Measurements from ENCODE around the gene TCF12. TPM values are rescaled to one million over a fixed set of nuclear protein-coding genes. Genes with fewer than 3 reads are reported as not detected.

The TCF12 gene
- total RNA-seq, 1 donor from 2014 or later, result 194 TPM

DNA sequence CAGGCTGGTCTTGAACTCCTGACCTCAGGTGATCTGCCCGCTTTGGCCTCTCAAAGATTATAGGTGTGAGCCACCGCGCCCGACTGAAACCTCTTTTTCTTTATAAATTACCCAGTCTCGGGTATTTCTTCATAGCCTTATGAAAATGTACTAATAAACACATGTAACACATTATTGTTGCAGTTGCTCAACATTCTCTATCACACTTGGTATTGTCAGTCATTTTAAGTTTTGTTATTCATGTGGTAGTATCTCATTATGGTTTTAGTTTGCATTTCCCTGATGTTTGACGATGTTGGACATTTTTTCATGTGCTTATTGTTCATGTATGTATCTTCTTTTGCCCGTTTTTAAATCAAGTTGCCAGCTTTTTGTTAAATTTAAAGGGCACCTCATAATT lies 109.7 kb downstream of the TCF12 start:
- no peaks in the 10 kb centered on the region for H3K27me3 Mint-ChIP-seq (ENCODE audit: low read depth)
- no peak overlapping the region for H3K4me3 Mint-ChIP-seq
- DNase-seq (ENCODE audit: low spot score in 2 of 2, unreplicated experiment in 2 of 2), result no peak
- TF ChIP-seq, protein P1, sequence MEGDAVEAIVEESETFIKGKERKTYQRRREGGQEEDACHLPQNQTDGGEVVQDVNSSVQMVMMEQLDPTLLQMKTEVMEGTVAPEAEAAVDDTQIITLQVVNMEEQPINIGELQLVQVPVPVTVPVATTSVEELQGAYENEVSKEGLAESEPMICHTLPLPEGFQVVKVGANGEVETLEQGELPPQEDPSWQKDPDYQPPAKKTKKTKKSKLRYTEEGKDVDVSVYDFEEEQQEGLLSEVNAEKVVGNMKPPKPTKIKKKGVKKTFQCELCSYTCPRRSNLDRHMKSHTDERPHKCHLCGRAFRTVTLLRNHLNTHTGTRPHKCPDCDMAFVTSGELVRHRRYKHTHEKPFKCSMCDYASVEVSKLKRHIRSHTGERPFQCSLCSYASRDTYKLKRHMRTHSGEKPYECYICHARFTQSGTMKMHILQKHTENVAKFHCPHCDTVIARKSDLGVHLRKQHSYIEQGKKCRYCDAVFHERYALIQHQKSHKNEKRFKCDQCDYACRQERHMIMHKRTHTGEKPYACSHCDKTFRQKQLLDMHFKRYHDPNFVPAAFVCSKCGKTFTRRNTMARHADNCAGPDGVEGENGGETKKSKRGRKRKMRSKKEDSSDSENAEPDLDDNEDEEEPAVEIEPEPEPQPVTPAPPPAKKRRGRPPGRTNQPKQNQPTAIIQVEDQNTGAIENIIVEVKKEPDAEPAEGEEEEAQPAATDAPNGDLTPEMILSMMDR (IDR thresholded peaks at IDR 0.05; ENCODE audit: unreplicated experiment), result no peak
- peaks cover 36% of the 10 kb centered on the region for H3K4me1 Mint-ChIP-seq
- peaks cover 3% of the 10 kb centered on the region for H3K36me3 Mint-ChIP-seq
- no peak overlapping the region for H3K27ac Mint-ChIP-seq
- no peaks in the 10 kb centered on the region for H3K9me3 Mint-ChIP-seq

DNA sequence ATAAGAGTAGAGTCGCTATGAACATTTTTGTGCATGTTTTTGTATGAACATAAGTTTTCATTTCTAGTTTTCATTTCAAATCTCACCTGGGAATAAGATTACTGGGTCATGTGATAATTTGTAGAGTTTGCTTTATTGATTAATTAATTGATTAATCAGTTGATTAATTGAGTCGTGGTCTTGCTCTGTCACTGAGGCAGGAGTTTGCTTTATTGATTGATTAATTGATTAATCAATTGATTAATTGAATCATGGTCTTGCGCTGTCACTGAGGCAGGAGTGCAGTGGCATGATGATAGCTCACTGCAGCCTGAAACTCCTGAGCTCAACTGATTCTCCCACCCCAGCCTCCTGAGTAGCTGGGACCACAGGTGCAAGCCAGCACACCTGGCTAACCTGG lies 111.6 kb downstream of the TCF12 start:
- no peaks in the 10 kb centered on the region for H3K9me3 Mint-ChIP-seq
- H3K4me1 Mint-ChIP-seq, result peaks cover 33% of the 10 kb centered on the region
- H3K4me3 Mint-ChIP-seq, result no peak overlapping the region
- no peak for DNase-seq (ENCODE audit: low spot score in 2 of 2, unreplicated experiment in 2 of 2)
- H3K36me3 Mint-ChIP-seq, result no peaks in the 10 kb centered on the region
- no peak overlapping the region for H3K27ac Mint-ChIP-seq
- no peaks in the 10 kb centered on the region for H3K27me3 Mint-ChIP-seq (ENCODE audit: low read depth)
- TF ChIP-seq, protein P1 (IDR thresholded peaks at IDR 0.05; ENCODE audit: unreplicated experiment), result no peak

DNA sequence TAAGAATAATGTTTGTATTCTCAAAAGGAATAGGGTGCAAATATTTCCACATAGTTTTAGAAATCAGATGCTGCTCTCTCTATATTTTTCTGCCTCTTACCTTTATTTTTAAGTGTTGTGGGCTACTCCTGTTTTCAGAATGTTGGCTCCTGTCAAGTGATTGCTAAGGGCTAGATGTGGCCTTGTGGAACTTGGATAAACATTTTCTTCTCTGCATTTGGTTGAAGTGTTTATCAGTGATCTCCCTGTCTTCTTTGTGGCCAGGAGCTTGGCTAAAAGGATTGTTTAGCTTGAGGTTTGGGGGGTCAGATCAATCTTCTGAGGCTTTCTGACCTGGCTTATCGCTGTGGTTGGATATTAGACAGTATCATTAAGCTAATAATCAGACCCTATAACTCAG lies 112.6 kb downstream of the TCF12 start:
- Mint-ChIP-seq H3K36me3 (no peaks in the 10 kb centered on the region), H3K9me3 (no peaks in the 10 kb centered on the region), H3K4me1 (peaks cover 26% of the 10 kb centered on the region), H3K27me3 (ENCODE audit: low read depth) (no peaks in the 10 kb centered on the region), H3K27ac (peak overlapping the region; percentile 80), H3K4me3 (no peak overlapping the region)
- TF ChIP-seq, protein P1 (IDR thresholded peaks at IDR 0.05; ENCODE audit: unreplicated experiment), result no peak
- no peak for DNase-seq (ENCODE audit: low spot score in 2 of 2, unreplicated experiment in 2 of 2)

DNA sequence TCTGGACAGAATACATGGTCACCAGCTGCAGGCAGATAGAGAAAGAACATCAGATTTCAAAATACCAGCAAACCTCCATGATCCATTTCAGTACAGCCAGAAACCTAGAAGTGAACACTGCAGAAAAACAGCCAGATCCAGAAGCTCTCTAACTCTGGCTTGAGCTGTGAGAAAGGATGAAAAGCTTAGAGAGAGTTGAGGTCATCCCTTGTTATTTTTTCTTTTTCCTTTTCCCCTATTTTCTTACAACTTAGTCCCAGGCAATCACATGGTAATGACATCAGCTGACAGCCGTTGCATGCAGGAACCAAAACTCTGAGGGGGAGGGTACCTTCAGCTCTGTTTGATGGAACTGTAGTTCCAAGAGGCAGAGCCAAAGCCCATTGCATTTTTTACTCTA lies 113.2 kb downstream of the TCF12 start:
- TF ChIP-seq, protein P1 (IDR thresholded peaks at IDR 0.05; ENCODE audit: unreplicated experiment), result no peak
- H3K4me3 Mint-ChIP-seq, result no peak overlapping the region
- H3K4me1 Mint-ChIP-seq, result peaks cover 23% of the 10 kb centered on the region
- H3K27ac Mint-ChIP-seq, result peak overlapping the region; percentile 80
- no peaks in the 10 kb centered on the region for H3K36me3 Mint-ChIP-seq
- H3K9me3 Mint-ChIP-seq, result no peaks in the 10 kb centered on the region
- DNase-seq (ENCODE audit: low spot score in 2 of 2, unreplicated experiment in 2 of 2), result no peak
- H3K27me3 Mint-ChIP-seq (ENCODE audit: low read depth), result no peaks in the 10 kb centered on the region

DNA sequence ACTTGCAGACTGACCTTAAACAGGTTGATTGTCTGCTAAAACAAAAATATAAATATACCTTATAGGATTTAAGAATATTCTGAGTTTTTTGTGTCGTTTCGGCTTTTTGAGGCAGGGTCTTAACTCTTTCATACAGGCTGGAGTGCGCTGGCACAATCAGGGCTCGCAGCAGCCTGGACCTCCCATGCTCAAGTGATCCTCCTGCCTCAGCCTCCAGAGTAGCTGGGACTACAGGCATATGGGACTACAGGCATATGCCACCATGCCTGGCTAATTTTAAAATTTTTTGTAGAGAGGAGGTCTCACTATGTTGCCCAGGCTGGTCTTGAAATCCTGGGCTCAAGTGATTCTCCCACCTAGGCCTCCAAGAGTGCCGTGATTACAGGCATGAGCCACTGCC lies 113.9 kb downstream of the TCF12 start:
- no peak for DNase-seq (ENCODE audit: low spot score in 2 of 2, unreplicated experiment in 2 of 2)
- TF ChIP-seq, protein P1 (IDR thresholded peaks at IDR 0.05; ENCODE audit: unreplicated experiment), result no peak
- Mint-ChIP-seq H3K4me3 (no peak overlapping the region), H3K27me3 (ENCODE audit: low read depth) (no peaks in the 10 kb centered on the region), H3K27ac (no peak overlapping the region), H3K4me1 (peaks cover 23% of the 10 kb centered on the region), H3K9me3 (no peaks in the 10 kb centered on the region), H3K36me3 (peaks cover 4% of the 10 kb centered on the region)

Measured in mesothelial cell of epicardium (in vitro differentiated cells).